GM23338 (cell line): ENCODE results near the gene SLC13A4. TPM values are rescaled to one million over a fixed set of nuclear protein-coding genes. Genes with fewer than 3 reads are reported as not detected.

Source experiments
- ATAC-seq: fragments of 200-7000 bp; cut with Tn5 transposase; 3 replicates; pipeline ENCODE4 v1.9.1; 2020
- DNase-seq: peaks from one replicate; pipeline ENCODE4 v3.0.0-alpha.2; 2015; ENCODE audit warnings: low spot score
- H2AFZ ChIP-seq: fragments of 200-600 bp; sonication (generic); 2 replicates; pipeline ENCODE4 v1.8.0; 2016; ENCODE audit warnings: antibody characterized with exemption, mild to moderate bottlenecking, moderate library complexity
- H3F3A ChIP-seq: fragments of 200-600 bp; sonication (generic); replicated peaks from 2 replicates; pipeline ENCODE4 v1.8.0; 2017; ENCODE audit warnings: antibody characterized with exemption, mixed run types, low read depth
- H3K27ac ChIP-seq: fragments of 200-600 bp; sonication (generic); 2 replicates; pipeline ENCODE4 v1.6.1; 2016; ENCODE audit warnings: low read depth
- H3K27me3 ChIP-seq: fragments of 200-600 bp; sonication (generic); 2 replicates; pipeline ENCODE4 v1.8.0; 2016; ENCODE audit warnings: mild to moderate bottlenecking, mixed run types, moderate library complexity; ENCODE audit not compliant: insufficient read depth
- H3K36me3 ChIP-seq: fragments of 200-600 bp; sonication (generic); 2 replicates; pipeline ENCODE4 v1.8.0; 2016; ENCODE audit warnings: mild to moderate bottlenecking; ENCODE audit not compliant: insufficient read depth
- H3K4me1 ChIP-seq: fragments of 200-600 bp; sonication (generic); 2 replicates; pipeline ENCODE4 v1.8.0; 2016; ENCODE audit warnings: mild to moderate bottlenecking, moderate library complexity; ENCODE audit not compliant: insufficient read depth
- H3K4me2 ChIP-seq: fragments of 200-600 bp; sonication (generic); 2 replicates; pipeline ENCODE4 v1.7.1; 2017; ENCODE audit warnings: mixed run types
- H3K4me3 ChIP-seq: fragments of 200-600 bp; sonication (generic); 2 replicates; pipeline ENCODE4 v1.6.1; 2016; ENCODE audit warnings: mixed run types
- H3K79me2 ChIP-seq: fragments of 200-600 bp; sonication (generic); replicated peaks from 2 replicates; pipeline ENCODE4 v1.8.0; 2017; ENCODE audit warnings: mild to moderate bottlenecking; ENCODE audit not compliant: insufficient read depth
- H3K9me2 ChIP-seq: fragments of 200-600 bp; sonication (generic); 2 replicates; pipeline ENCODE4 v1.8.0; 2017; ENCODE audit not compliant: insufficient read depth
- H4K20me1 ChIP-seq: fragments of 200-600 bp; sonication (generic); replicated peaks from 2 replicates; pipeline ENCODE4 v1.8.0; 2017; ENCODE audit warnings: mild to moderate bottlenecking; ENCODE audit not compliant: insufficient read depth
- H3K27ac Mint-ChIP-seq: 2 replicates; pipeline ENCODE4 v1.8.0; 2020; ENCODE audit warnings: inconsistent platforms, mild to moderate bottlenecking, moderate library complexity, mixed read lengths
- H3K27me3 Mint-ChIP-seq: 3 replicates; pipeline ENCODE4 v1.8.0; 2022; ENCODE audit warnings: low read depth, mild to moderate bottlenecking, moderate library complexity, mixed read lengths, inconsistent platforms; ENCODE audit not compliant: insufficient read depth, poor library complexity
- H3K36me3 Mint-ChIP-seq: 3 replicates; pipeline ENCODE4 v1.8.0; 2021; ENCODE audit warnings: low read depth, mild to moderate bottlenecking, inconsistent platforms, moderate library complexity, mixed read lengths
- H3K4me1 Mint-ChIP-seq: 3 replicates; pipeline ENCODE4 v1.8.0; 2020; ENCODE audit warnings: mild to moderate bottlenecking, inconsistent platforms, mixed read lengths
- H3K4me3 Mint-ChIP-seq: 3 replicates; pipeline ENCODE4 v1.8.0; 2021; ENCODE audit warnings: moderate library complexity, mild to moderate bottlenecking, inconsistent platforms, mixed read lengths
- H3K9me3 Mint-ChIP-seq: 3 replicates; pipeline ENCODE4 v1.8.0; 2020; ENCODE audit warnings: moderate library complexity, mild to moderate bottlenecking, inconsistent platforms, mixed read lengths
- CREB1 ChIP-seq: fragments of 250-450 bp; sonication (Bioruptor Pico); IDR thresholded peaks from 2 replicates; pipeline ENCODE4 v1.5.0; 2020; ENCODE audit warnings: low read depth, mild to moderate bottlenecking, moderate library complexity
- EZH2 ChIP-seq: fragments of 200-600 bp; sonication (generic); IDR thresholded peaks from one replicate; pipeline ENCODE4 v1.8.0; 2017; ENCODE audit warnings: antibody characterized with exemption, mild to moderate bottlenecking, low read depth; ENCODE audit not compliant: unreplicated experiment
- EZH2phosphoT487 ChIP-seq: fragments of 200-600 bp; sonication (generic); IDR thresholded peaks from one replicate; pipeline ENCODE4 v1.8.1; 2018; ENCODE audit warnings: antibody characterized with exemption; ENCODE audit not compliant: unreplicated experiment
- JUNB ChIP-seq: IDR thresholded peaks from one replicate; pipeline ENCODE4 v1.6.1; 2016; ENCODE audit warnings: antibody characterized with exemption; ENCODE audit not compliant: unreplicated experiment
- NANOG ChIP-seq: IDR thresholded peaks from 2 replicates; pipeline ENCODE4 v1.6.1; 2016; ENCODE audit warnings: antibody characterized with exemption, borderline replicate concordance
- POLR2AphosphoS5 ChIP-seq: IDR thresholded peaks from 2 replicates; pipeline ENCODE4 v1.6.1; 2016; ENCODE audit warnings: antibody characterized with exemption, low read depth
- STAT1 ChIP-seq: IDR thresholded peaks from one replicate; pipeline ENCODE4 v1.6.1; 2016; ENCODE audit warnings: antibody characterized with exemption; ENCODE audit not compliant: unreplicated experiment
- ZNF114 ChIP-seq: fragments of 250-450 bp; sonication (Bioruptor Pico); IDR thresholded peaks from 2 replicates; pipeline ENCODE4 v1.5.0; 2020; ENCODE audit warnings: mild to moderate bottlenecking, moderate library complexity
- ZNF331 ChIP-seq: fragments of 250-450 bp; sonication (Bioruptor Pico); IDR thresholded peaks from 2 replicates; pipeline ENCODE4 v1.5.0; 2020; ENCODE audit warnings: low read depth, mild to moderate bottlenecking, moderate library complexity
- polyA plus RNA-seq: library from polyadenylated mRNA; unstranded; fragments of >200 nt; fragmentation: Nextera tagmentation; extraction: Ambion mirVana; gene quantifications from 2 replicates; pipeline ENCODE4 v1.2.1, GENCODE V29; 2016
- total RNA-seq: library from RNA; depleted of rRNA; stranded (reverse); fragments of >200 nt; shearing (Covaris generic); gene quantifications from 2 replicates; pipeline ENCODE4 v1.2.3, GENCODE V29; 2014
- TF ChIP-seq, protein P1 (sequence below): fragments of 250-450 bp; sonication (Bioruptor Pico); IDR thresholded peaks from 2 replicates; pipeline ENCODE4 v1.5.0; 2020; ENCODE audit warnings: mild to moderate bottlenecking, moderate library complexity
- TF ChIP-seq, protein P2 (sequence below), 2 experiments: fragments of 200-600 bp in 1 of 2; sonication (generic) in 1 of 2; conservative IDR thresholded peaks; 2 replicates each; pipeline versions ENCODE4 v1.5.1 to v1.6.1; 2016 to 2017; ENCODE audit warnings: antibody characterized with exemption in 2 of 2, low read depth in 2 of 2, mild to moderate bottlenecking in 2 of 2, moderate library complexity in 1 of 2
- TF ChIP-seq, protein P3 (sequence below): IDR thresholded peaks from one replicate; pipeline ENCODE4 v1.6.1; 2018; ENCODE audit warnings: antibody characterized with exemption; ENCODE audit not compliant: unreplicated experiment
- TF ChIP-seq, protein P4 (sequence below): IDR thresholded peaks from 2 replicates; pipeline ENCODE4 v1.6.1; 2016; ENCODE audit warnings: antibody characterized with exemption

Gene SLC13A4
- total and polyA plus RNA-seq, 2 experiments from 2014 or later = 1.7 to 2.3 TPM

DNA sequence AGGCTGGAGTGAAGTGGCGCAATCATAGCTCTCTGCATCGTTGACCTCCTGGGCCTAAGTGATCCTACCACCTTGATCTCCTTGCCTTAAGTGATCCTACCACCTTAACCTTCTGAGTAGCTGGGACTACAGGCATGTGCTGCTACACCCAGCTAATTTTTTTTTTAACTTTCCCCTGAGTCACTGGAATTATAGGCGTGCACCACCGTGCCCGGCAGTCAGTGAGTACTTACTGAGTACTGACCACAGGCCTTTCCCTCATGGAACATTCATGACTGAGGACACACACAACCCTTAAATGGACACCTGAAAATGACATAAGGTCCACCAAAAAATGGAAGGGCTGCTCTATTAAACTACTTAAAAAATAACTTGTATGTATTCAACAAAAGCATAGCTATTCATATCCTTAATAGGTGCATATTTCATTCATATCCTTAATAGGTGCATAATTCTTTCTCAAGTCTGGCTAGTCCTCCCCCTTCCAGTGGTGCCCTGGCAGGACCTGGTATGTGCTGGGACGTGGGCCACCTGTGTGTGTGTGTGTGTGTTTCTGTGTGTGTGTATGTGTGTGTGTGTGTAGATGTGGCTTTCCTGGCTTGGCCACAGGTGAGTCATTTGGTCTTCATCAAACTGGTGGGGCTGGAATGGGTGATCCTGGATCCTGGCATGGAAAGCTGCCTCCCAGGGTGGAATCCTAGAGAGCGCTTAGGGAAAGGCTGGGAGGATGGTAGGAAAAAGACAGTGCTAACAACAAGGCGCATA lies 17.1 kb upstream of the SLC13A4 start:
- no peaks in the 10 kb centered on the region for H3F3A ChIP-seq
- Mint-ChIP-seq H3K27ac (no peak overlapping the region), H3K36me3 (no peaks in the 10 kb centered on the region), H3K9me3 (no peaks in the 10 kb centered on the region), H3K27me3 (peaks cover 6% of the 10 kb centered on the region), H3K4me3 (no peak overlapping the region; the same call in 2 of the 3 replicates), H3K4me1 (peaks cover 13% of the 10 kb centered on the region)
- ATAC-seq = no peak
- H4K20me1 ChIP-seq = no peaks in the 10 kb centered on the region
- peaks cover 9% of the 10 kb centered on the region; the same call in 1 of the 2 replicates for H3K4me1 ChIP-seq
- no peak for DNase-seq
- H2AFZ ChIP-seq = 0 out of 2 replicates have a peak overlapping the region, but pooled peaks have one; percentile 79
- TF ChIP-seq CREB1 (no peak), EZH2phosphoT487 (no peak), ZNF114 (CRISPR knock-in tag) (no peak), STAT1 (no peak), NANOG (no peak), JUNB (no peak), ZNF331 (CRISPR knock-in tag) (no peak), POLR2AphosphoS5 (no peak), EZH2 (no peak)
- TF ChIP-seq, protein P1, sequence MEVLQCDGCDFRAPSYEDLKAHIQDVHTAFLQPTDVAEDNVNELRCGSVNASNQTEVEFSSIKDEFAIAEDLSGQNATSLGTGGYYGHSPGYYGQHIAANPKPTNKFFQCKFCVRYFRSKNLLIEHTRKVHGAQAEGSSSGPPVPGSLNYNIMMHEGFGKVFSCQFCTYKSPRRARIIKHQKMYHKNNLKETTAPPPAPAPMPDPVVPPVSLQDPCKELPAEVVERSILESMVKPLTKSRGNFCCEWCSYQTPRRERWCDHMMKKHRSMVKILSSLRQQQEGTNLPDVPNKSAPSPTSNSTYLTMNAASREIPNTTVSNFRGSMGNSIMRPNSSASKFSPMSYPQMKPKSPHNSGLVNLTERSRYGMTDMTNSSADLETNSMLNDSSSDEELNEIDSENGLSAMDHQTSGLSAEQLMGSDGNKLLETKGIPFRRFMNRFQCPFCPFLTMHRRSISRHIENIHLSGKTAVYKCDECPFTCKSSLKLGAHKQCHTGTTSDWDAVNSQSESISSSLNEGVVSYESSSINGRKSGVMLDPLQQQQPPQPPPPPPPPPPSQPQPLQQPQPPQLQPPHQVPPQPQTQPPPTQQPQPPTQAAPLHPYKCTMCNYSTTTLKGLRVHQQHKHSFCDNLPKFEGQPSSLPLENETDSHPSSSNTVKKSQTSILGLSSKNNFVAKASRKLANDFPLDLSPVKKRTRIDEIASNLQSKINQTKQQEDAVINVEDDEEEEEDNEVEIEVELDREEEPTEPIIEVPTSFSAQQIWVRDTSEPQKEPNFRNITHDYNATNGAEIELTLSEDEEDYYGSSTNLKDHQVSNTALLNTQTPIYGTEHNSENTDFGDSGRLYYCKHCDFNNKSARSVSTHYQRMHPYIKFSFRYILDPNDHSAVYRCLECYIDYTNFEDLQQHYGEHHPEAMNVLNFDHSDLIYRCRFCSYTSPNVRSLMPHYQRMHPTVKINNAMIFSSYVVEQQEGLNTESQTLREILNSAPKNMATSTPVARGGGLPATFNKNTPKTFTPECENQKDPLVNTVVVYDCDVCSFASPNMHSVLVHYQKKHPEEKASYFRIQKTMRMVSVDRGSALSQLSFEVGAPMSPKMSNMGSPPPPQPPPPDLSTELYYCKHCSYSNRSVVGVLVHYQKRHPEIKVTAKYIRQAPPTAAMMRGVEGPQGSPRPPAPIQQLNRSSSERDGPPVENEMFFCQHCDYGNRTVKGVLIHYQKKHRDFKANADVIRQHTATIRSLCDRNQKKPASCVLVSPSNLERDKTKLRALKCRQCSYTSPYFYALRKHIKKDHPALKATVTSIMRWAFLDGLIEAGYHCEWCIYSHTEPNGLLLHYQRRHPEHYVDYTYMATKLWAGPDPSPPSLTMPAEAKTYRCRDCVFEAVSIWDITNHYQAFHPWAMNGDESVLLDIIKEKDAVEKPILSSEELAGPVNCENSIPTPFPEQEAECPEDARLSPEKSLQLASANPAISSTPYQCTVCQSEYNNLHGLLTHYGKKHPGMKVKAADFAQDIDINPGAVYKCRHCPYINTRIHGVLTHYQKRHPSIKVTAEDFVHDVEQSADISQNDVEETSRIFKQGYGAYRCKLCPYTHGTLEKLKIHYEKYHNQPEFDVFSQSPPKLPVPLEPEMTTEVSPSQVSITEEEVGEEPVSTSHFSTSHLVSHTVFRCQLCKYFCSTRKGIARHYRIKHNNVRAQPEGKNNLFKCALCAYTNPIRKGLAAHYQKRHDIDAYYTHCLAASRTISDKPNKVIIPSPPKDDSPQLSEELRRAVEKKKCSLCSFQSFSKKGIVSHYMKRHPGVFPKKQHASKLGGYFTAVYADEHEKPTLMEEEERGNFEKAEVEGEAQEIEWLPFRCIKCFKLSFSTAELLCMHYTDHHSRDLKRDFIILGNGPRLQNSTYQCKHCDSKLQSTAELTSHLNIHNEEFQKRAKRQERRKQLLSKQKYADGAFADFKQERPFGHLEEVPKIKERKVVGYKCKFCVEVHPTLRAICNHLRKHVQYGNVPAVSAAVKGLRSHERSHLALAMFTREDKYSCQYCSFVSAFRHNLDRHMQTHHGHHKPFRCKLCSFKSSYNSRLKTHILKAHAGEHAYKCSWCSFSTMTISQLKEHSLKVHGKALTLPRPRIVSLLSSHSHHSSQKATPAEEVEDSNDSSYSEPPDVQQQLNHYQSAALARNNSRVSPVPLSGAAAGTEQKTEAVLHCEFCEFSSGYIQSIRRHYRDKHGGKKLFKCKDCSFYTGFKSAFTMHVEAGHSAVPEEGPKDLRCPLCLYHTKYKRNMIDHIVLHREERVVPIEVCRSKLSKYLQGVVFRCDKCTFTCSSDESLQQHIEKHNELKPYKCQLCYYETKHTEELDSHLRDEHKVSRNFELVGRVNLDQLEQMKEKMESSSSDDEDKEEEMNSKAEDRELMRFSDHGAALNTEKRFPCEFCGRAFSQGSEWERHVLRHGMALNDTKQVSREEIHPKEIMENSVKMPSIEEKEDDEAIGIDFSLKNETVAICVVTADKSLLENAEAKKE (CRISPR knock-in tag) = no peak
- TF ChIP-seq, protein P2, sequence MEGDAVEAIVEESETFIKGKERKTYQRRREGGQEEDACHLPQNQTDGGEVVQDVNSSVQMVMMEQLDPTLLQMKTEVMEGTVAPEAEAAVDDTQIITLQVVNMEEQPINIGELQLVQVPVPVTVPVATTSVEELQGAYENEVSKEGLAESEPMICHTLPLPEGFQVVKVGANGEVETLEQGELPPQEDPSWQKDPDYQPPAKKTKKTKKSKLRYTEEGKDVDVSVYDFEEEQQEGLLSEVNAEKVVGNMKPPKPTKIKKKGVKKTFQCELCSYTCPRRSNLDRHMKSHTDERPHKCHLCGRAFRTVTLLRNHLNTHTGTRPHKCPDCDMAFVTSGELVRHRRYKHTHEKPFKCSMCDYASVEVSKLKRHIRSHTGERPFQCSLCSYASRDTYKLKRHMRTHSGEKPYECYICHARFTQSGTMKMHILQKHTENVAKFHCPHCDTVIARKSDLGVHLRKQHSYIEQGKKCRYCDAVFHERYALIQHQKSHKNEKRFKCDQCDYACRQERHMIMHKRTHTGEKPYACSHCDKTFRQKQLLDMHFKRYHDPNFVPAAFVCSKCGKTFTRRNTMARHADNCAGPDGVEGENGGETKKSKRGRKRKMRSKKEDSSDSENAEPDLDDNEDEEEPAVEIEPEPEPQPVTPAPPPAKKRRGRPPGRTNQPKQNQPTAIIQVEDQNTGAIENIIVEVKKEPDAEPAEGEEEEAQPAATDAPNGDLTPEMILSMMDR (conservative IDR thresholded peaks at IDR 0.05; ENCODE audit: low read depth in 2 of 2) = no peak
- TF ChIP-seq, protein P3, sequence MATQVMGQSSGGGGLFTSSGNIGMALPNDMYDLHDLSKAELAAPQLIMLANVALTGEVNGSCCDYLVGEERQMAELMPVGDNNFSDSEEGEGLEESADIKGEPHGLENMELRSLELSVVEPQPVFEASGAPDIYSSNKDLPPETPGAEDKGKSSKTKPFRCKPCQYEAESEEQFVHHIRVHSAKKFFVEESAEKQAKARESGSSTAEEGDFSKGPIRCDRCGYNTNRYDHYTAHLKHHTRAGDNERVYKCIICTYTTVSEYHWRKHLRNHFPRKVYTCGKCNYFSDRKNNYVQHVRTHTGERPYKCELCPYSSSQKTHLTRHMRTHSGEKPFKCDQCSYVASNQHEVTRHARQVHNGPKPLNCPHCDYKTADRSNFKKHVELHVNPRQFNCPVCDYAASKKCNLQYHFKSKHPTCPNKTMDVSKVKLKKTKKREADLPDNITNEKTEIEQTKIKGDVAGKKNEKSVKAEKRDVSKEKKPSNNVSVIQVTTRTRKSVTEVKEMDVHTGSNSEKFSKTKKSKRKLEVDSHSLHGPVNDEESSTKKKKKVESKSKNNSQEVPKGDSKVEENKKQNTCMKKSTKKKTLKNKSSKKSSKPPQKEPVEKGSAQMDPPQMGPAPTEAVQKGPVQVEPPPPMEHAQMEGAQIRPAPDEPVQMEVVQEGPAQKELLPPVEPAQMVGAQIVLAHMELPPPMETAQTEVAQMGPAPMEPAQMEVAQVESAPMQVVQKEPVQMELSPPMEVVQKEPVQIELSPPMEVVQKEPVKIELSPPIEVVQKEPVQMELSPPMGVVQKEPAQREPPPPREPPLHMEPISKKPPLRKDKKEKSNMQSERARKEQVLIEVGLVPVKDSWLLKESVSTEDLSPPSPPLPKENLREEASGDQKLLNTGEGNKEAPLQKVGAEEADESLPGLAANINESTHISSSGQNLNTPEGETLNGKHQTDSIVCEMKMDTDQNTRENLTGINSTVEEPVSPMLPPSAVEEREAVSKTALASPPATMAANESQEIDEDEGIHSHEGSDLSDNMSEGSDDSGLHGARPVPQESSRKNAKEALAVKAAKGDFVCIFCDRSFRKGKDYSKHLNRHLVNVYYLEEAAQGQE = no peak
- TF ChIP-seq, protein P4, sequence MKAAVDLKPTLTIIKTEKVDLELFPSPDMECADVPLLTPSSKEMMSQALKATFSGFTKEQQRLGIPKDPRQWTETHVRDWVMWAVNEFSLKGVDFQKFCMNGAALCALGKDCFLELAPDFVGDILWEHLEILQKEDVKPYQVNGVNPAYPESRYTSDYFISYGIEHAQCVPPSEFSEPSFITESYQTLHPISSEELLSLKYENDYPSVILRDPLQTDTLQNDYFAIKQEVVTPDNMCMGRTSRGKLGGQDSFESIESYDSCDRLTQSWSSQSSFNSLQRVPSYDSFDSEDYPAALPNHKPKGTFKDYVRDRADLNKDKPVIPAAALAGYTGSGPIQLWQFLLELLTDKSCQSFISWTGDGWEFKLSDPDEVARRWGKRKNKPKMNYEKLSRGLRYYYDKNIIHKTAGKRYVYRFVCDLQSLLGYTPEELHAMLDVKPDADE = no peak
- no peaks in the 10 kb centered on the region for H3K79me2 ChIP-seq
- H3K27ac ChIP-seq = no peak overlapping the region
- no peaks in the 10 kb centered on the region for H3K9me2 ChIP-seq
- no peaks in the 10 kb centered on the region for H3K36me3 ChIP-seq
- no peak overlapping the region for H3K4me3 ChIP-seq
- H3K27me3 ChIP-seq = no peaks in the 10 kb centered on the region
- H3K4me2 ChIP-seq = no peak overlapping the region
